HepG2 (cell line): ENCODE results near the gene DRAP1. TPM values are rescaled to one million over a fixed set of nuclear protein-coding genes. Genes with fewer than 3 reads are reported as not detected.

Experiments used
- CAMTA2 ChIP-seq: sonication (generic); formaldehyde crosslinking; IDR thresholded peaks from 2 replicates; pipeline ENCODE4 v1.4.0; 2020; ENCODE audit warnings: mild to moderate bottlenecking, missing genetic modification reagents, borderline replicate concordance
- CC2D1A ChIP-seq: sonication (generic); formaldehyde crosslinking; IDR thresholded peaks from 2 replicates; pipeline ENCODE4 v1.8.1; 2023; ENCODE audit warnings: mild to moderate bottlenecking, missing genetic modification reagents
- ELK4 ChIP-seq: sonication (generic); formaldehyde crosslinking; IDR thresholded peaks from 2 replicates; pipeline ENCODE4 v1.9.0; 2021; ENCODE audit warnings: missing genetic modification reagents, borderline replicate concordance
- FOXA1 ChIP-seq, 2 experiments: fragments of 450-650 bp in 1 of 2; sonication (generic) in 1 of 2; formaldehyde crosslinking in 1 of 2; IDR thresholded peaks; 2 replicates each; pipeline versions ENCODE4 v1.4.0 to v1.6.1; 2016 to 2020; ENCODE audit warnings: missing genetic modification reagents in 1 of 2
- HOXA3 ChIP-seq: sonication (generic); formaldehyde crosslinking; IDR thresholded peaks from 2 replicates; pipeline ENCODE4 v1.5.0; 2020; ENCODE audit warnings: missing genetic modification reagents
- MTERF4 ChIP-seq: sonication (generic); formaldehyde crosslinking; IDR thresholded peaks from 2 replicates; pipeline ENCODE4 v1.8.0; 2023; ENCODE audit warnings: mild to moderate bottlenecking, missing genetic modification reagents
- NR1H2 ChIP-seq: sonication (generic); formaldehyde crosslinking; IDR thresholded peaks from 2 replicates; pipeline ENCODE4 v1.8.1; 2022; ENCODE audit warnings: low read depth, missing genetic modification reagents, borderline replicate concordance
- SIN3A ChIP-seq: IDR thresholded peaks from 2 replicates; pipeline ENCODE4 v1.6.1; 2011; ENCODE audit warnings: low read depth, mild to moderate bottlenecking, control low read depth, low read length, borderline replicate concordance
- SIX4 ChIP-seq: sonication (generic); formaldehyde crosslinking; IDR thresholded peaks from 2 replicates; pipeline ENCODE4 v1.4.0; 2020; ENCODE audit warnings: missing genetic modification reagents
- SYNCRIP ChIP-seq: fragments of 200-400 bp; formaldehyde crosslinking; IDR thresholded peaks from 2 replicates; pipeline ENCODE4 v1.6.1; 2018; ENCODE audit warnings: mild to moderate bottlenecking, low read depth, low read length; ENCODE audit not compliant: insufficient read depth
- TBX3 ChIP-seq: fragments of 450-650 bp; IDR thresholded peaks from 2 replicates; pipeline ENCODE4 v1.6.1; 2017; ENCODE audit warnings: antibody characterized with exemption, mild to moderate bottlenecking, inconsistent platforms, borderline replicate concordance
- ZBTB7A ChIP-seq: sonication (generic); formaldehyde crosslinking; IDR thresholded peaks from 2 replicates; pipeline ENCODE4 v1.8.0; 2022; ENCODE audit warnings: mild to moderate bottlenecking, missing genetic modification reagents
- ZMAT5 ChIP-seq: sonication (generic); formaldehyde crosslinking; IDR thresholded peaks from 2 replicates; pipeline ENCODE4 v1.5.0; 2020; ENCODE audit warnings: mild to moderate bottlenecking, low read depth, missing genetic modification reagents, borderline replicate concordance
- ZNF251 ChIP-seq: sonication (generic); formaldehyde crosslinking; IDR thresholded peaks from 2 replicates; pipeline ENCODE4 v1.9.0; 2021; ENCODE audit warnings: mild to moderate bottlenecking, missing genetic modification reagents
- ZNF510 ChIP-seq: sonication (generic); formaldehyde crosslinking; IDR thresholded peaks from 2 replicates; pipeline ENCODE4 v1.4.0; 2020; ENCODE audit warnings: low read depth, mild to moderate bottlenecking, missing genetic modification reagents
- ZNF609 ChIP-seq: sonication (generic); formaldehyde crosslinking; IDR thresholded peaks from 2 replicates; pipeline ENCODE4 v1.4.0; 2020; ENCODE audit warnings: mild to moderate bottlenecking, missing genetic modification reagents, borderline replicate concordance
- ZNF674 ChIP-seq: sonication (generic); formaldehyde crosslinking; IDR thresholded peaks from 2 replicates; pipeline ENCODE4 v1.5.0; 2020; ENCODE audit warnings: low read depth, mild to moderate bottlenecking, missing genetic modification reagents
- polyA plus RNA-seq, 8 experiments: library from polyadenylated mRNA; depleted of rRNA in 3 of 8; stranded (reverse) in 7 of 8; unstranded in 1 of 8; fragments of >200 nt; fragmentation: Illumina TruSeq in 4 of 8; extraction: Trizol in 4 of 8; gene quantifications; 2 replicates each; pipeline versions ENCODE4 v1.2.1 to v1.2.3, GENCODE V29; 2011 to 2016; ENCODE audit warnings: low read depth in 4 of 8, missing spikeins in 1 of 8, mixed read lengths in 1 of 8; ENCODE audit not compliant: insufficient read depth in 1 of 8
- total RNA-seq, 5 experiments: library from RNA; depleted of rRNA; stranded (reverse); fragments of >200 nt; fragmentation: Illumina TruSeq; extraction: Trizol; gene quantifications; 2 replicates each; pipeline ENCODE4 v1.2.3, GENCODE V29; 2016; ENCODE audit warnings: low read depth in 1 of 5

DRAP1 gene
- total and polyA plus RNA-seq, 2 of the 13 experiments (the other 11 are each of a cell fraction or from before 2014, with no cell fraction given) = 46.8 to 52.3 TPM

- TF ChIP-seq MTERF4 (CRISPR knock-in tag) (no peak), CAMTA2 (no peak), ZNF609 (CRISPR knock-in tag) (peak; percentile 64), NR1H2 (CRISPR knock-in tag) (no peak), TBX3 (no peak), ZNF674 (CRISPR knock-in tag) (no peak), HOXA3 (CRISPR knock-in tag) (peak; percentile 63), SIX4 (no peak), ZMAT5 (CRISPR knock-in tag) (no peak), SYNCRIP (no peak), CC2D1A (CRISPR knock-in tag) (no peak), ELK4 (CRISPR knock-in tag) (no peak), ZNF510 (CRISPR knock-in tag) (no peak), ZNF251 (CRISPR knock-in tag) (no peak), SIN3A (peak; percentile 69), ZBTB7A (CRISPR knock-in tag) (peak; percentile 91; the same call in 1 of the 2 replicates), FOXA1 (IDR thresholded peaks at IDR 0.05) (no peak), FOXA1 (CRISPR knock-in tag; IDR thresholded peaks at IDR 0.05) (no peak)
Measured at GRCh38 chr11:65891219-65892136, 27.7 kb upstream of the DRAP1 start (continued).
